ENCODE measurements around the gene TLR5. TPM values are rescaled to one million over a fixed set of nuclear protein-coding genes. Genes with fewer than 3 reads are reported as not detected.

TLR5 gene
- total RNA-seq, 5 donors from 2014 or later (not counting 1 experiment from before 2014, with no cell fraction given): 2.5 to 8.1 (median 3.8) TPM

- H3K4me3 Mint-ChIP-seq: peak overlapping the region in 2 of 3 donors; percentile 10 to 76
- ChIA-PET CTCF (interaction anchor here (0.6 to 1.2 kb wide), 3 partner anchors 15 to 323 kb away, joined by 3 to 7 read pairs (median 4); no protein-coding TSS in a partner anchor), POLR2A (interaction anchor here in 1 of 2 donors (0.6 kb wide), 1 partner anchor 209 kb away, joined by 3 read pairs; no protein-coding TSS in a partner anchor)
- Histone ChIP-seq H3K27me3 (replicated peaks in 1 of 2; ENCODE audit: control insufficient read depth in 2 of 2, extremely low read depth in 1 of 2, insufficient read depth in 2 of 2, low read length in 1 of 2) (no peaks in the 10 kb centered on the region), H3K9me3 (no peaks in the 10 kb centered on the region), H3K4me3 (ENCODE audit: control insufficient read depth in 1 of 2, extremely low read depth in 1 of 2, low read length in 1 of 2) (no peak overlapping the region), H3K4me1 (ENCODE audit: control insufficient read depth in 1 of 2, extremely low read depth in 1 of 2, insufficient read depth in 2 of 2, low read length in 2 of 2) (peaks cover 16 to 28% of the 10 kb centered on the region in 2 experiments), H3K27ac (ENCODE audit: low read length) (no peak overlapping the region), H3K36me3 (ENCODE audit: control insufficient read depth in 2 of 2, extremely low read depth in 1 of 2, insufficient read depth in 1 of 2, low read length in 1 of 2) (peaks cover 0 to under 1% of the 10 kb centered on the region in 2 donors)
- H3K27ac Mint-ChIP-seq: peak overlapping the region; percentile 81 to 91
- H3K4me1 Mint-ChIP-seq: peaks cover 26 to 32% (median 30%) of the 10 kb centered on the region in 3 donors
- WGBS (ENCODE audit: insufficient coverage): 86% methylated on average over 5 of the region's 5 CpGs
- no peak for DNase-seq
- no peaks in the 10 kb centered on the region for H3K27me3 Mint-ChIP-seq
- peaks cover 0 to 9% (median 4%) of the 10 kb centered on the region in 3 donors for H3K9me3 Mint-ChIP-seq
- ATAC-seq (replicated peaks in 1 of 4): no peak
- no peaks in the 10 kb centered on the region for H3K36me3 Mint-ChIP-seq
Observed at GRCh38 chr1:223144914-223145313, 1.9 kb upstream of the TLR5 start.

DNA sequence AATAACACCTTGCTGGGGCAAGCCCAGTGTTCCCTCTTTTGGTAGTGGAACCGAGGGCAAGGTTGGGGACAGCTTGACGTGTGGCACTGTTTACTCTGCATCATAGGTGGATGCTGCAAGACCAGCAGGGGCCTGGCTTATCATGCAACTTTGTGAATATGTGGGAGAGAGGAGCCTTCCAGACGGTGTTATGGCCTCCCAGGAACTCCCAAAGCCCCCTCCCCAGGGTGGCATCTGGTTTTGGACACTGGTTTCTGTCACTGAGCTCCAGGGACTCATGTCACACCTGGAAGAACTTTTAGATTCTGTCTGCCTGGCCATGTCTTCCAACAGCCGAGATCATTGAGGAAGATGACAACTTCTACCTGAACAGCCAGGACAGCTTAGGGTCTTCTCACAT lies 1.4 kb upstream of the TLR5 start:
- Histone ChIP-seq H3K9me3 (no peaks in the 10 kb centered on the region), H3K36me3 (ENCODE audit: control insufficient read depth in 2 of 2, extremely low read depth in 1 of 2, insufficient read depth in 1 of 2, low read length in 1 of 2) (peaks cover 0 to 3% of the 10 kb centered on the region in 2 donors), H3K4me3 (ENCODE audit: control insufficient read depth in 1 of 2, extremely low read depth in 1 of 2, low read length in 1 of 2) (peak overlapping the region in 1 of 2 donors; percentile 7), H3K4me1 (ENCODE audit: control insufficient read depth in 1 of 2, extremely low read depth in 1 of 2, insufficient read depth in 2 of 2, low read length in 2 of 2) (peaks cover 16 to 28% of the 10 kb centered on the region in 2 experiments), H3K27me3 (replicated peaks in 1 of 2; ENCODE audit: control insufficient read depth in 2 of 2, extremely low read depth in 1 of 2, insufficient read depth in 2 of 2, low read length in 1 of 2) (no peaks in the 10 kb centered on the region), H3K27ac (ENCODE audit: low read length) (peak overlapping the region; percentile 36)
- H3K27ac Mint-ChIP-seq: peak overlapping the region; percentile 81 to 91
- H3K27me3 Mint-ChIP-seq: no peaks in the 10 kb centered on the region
- peaks cover 26 to 33% (median 30%) of the 10 kb centered on the region in 3 donors for H3K4me1 Mint-ChIP-seq
- DNase-seq: no peak
- ATAC-seq (replicated peaks in 1 of 4): no peak
- WGBS (ENCODE audit: insufficient coverage): 81% methylated on average over 3 of the region's 4 CpGs
- peaks cover 0 to 9% (median 4%) of the 10 kb centered on the region in 3 donors for H3K9me3 Mint-ChIP-seq
- ChIA-PET POLR2A (interaction anchor here in 1 of 2 donors (0.6 kb wide), 1 partner anchor 210 kb away, joined by 3 read pairs; no protein-coding TSS in a partner anchor), CTCF (interaction anchor here (0.6 to 2.7 kb wide), 7 partner anchors 11 to 323 kb away, joined by 3 to 38 read pairs (median 4); partner anchors contain the start of gene SUSD4 (in 1 of the 2))
- H3K4me3 Mint-ChIP-seq: peak overlapping the region in 2 of 3 donors; percentile 76 to 78
- no peaks in the 10 kb centered on the region for H3K36me3 Mint-ChIP-seq

DNA sequence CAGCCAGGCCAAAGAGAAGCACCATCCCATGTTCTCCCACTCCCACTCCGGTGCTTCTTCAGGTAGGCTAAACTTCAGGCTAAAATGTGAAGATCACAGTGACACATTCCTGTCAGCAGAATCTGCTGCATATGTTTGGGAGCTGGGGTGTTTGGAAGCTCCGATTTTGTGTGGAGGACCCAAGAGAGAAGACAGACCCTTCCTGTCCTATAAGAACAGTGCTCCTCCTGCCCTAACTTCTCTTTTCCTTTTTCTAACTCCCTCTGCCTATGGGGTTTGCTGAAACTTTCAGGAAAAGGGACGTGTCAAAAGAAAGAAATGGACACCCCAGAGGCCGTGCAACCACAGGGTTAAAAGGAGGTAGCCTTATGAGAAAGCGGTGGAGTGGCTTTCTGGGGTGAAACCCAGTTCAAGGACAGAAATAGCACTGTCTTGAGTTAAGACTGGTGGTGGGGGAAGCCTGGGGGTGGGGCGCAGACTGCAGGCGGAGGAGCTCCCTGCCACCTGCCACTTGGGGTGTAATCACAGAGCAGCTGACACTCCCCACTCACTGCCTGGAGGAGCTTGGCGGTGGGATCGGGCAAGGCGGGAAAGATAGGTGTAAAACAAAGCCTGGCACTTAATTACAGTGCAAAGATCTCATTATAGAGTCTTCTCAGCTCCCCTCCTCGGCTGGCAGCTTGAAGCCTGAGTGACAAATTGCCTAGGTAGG lies 645 bp upstream of the TLR5 start:
- Histone ChIP-seq H3K36me3 (ENCODE audit: control insufficient read depth in 2 of 2, extremely low read depth in 1 of 2, insufficient read depth in 1 of 2, low read length in 1 of 2) (peaks cover 0 to 3% of the 10 kb centered on the region in 2 donors), H3K4me3 (ENCODE audit: control insufficient read depth in 1 of 2, extremely low read depth in 1 of 2, low read length in 1 of 2) (peak overlapping the region; percentile 20 to 56), H3K9me3 (no peaks in the 10 kb centered on the region), H3K27me3 (replicated peaks in 1 of 2; ENCODE audit: control insufficient read depth in 2 of 2, extremely low read depth in 1 of 2, insufficient read depth in 2 of 2, low read length in 1 of 2) (no peaks in the 10 kb centered on the region), H3K4me1 (ENCODE audit: control insufficient read depth in 1 of 2, extremely low read depth in 1 of 2, insufficient read depth in 2 of 2, low read length in 2 of 2) (peaks cover 16 to 28% of the 10 kb centered on the region in 2 experiments), H3K27ac (ENCODE audit: low read length) (peak overlapping the region; percentile 36)
- H3K27ac Mint-ChIP-seq: peak overlapping the region; percentile 81 to 91
- H3K27me3 Mint-ChIP-seq: no peaks in the 10 kb centered on the region
- peaks cover 6% of the 10 kb centered on the region for H3K36me3 Mint-ChIP-seq
- CTCF ChIA-PET: interaction anchor here (0.6 to 2.7 kb wide), 10 partner anchors 10 to 1100 kb away, joined by 3 to 38 read pairs (median 4); partner anchors contain the start of gene SUSD4 (in 1 of the 2)
- WGBS (ENCODE audit: insufficient coverage): 24% methylated on average over 2 of the region's 11 CpGs
- H3K9me3 Mint-ChIP-seq: peaks cover 0 to 9% (median 4%) of the 10 kb centered on the region in 3 donors
- peak overlapping the region; percentile 73 to 78 (median 76) for H3K4me3 Mint-ChIP-seq
- H3K4me1 Mint-ChIP-seq: peaks cover 26 to 33% (median 30%) of the 10 kb centered on the region in 3 donors
- DNase-seq (peak in 33 of 35 experiments; percentile 7 to 61 (median 41)), ATAC-seq (replicated peaks in 1 of 4) (peak; percentile 23 to 47 (median 34))
- POLR2A ChIA-PET: interaction anchor here (0.5 to 0.6 kb wide), 2 partner anchors 217 to 412 kb away, joined by 3 read pairs; no protein-coding TSS in a partner anchor

- DNase-seq: no peak
- Mint-ChIP-seq H3K27ac (peak overlapping the region; percentile 15 to 68), H3K4me1 (peaks cover 26 to 37% (median 30%) of the 10 kb centered on the region in 3 donors), H3K27me3 (no peaks in the 10 kb centered on the region), H3K9me3 (peaks cover 0 to 4% (median 0%) of the 10 kb centered on the region in 3 donors), H3K4me3 (peak overlapping the region; percentile 73 to 78 (median 76)), H3K36me3 (peaks cover 6% of the 10 kb centered on the region)
- 93% methylated on average over 10 of the region's 11 CpGs for WGBS (ENCODE audit: insufficient coverage)
- Histone ChIP-seq H3K27me3 (replicated peaks in 1 of 2; ENCODE audit: control insufficient read depth in 2 of 2, extremely low read depth in 1 of 2, insufficient read depth in 2 of 2, low read length in 1 of 2) (no peaks in the 10 kb centered on the region), H3K36me3 (ENCODE audit: control insufficient read depth in 2 of 2, extremely low read depth in 1 of 2, insufficient read depth in 1 of 2, low read length in 1 of 2) (peaks cover 0 to 3% of the 10 kb centered on the region in 2 donors), H3K4me1 (ENCODE audit: control insufficient read depth in 1 of 2, extremely low read depth in 1 of 2, insufficient read depth in 2 of 2, low read length in 2 of 2) (peaks cover 16 to 28% of the 10 kb centered on the region in 2 experiments), H3K9me3 (no peaks in the 10 kb centered on the region), H3K4me3 (ENCODE audit: control insufficient read depth in 1 of 2, extremely low read depth in 1 of 2, low read length in 1 of 2) (peak overlapping the region in 1 of 2 donors; percentile 56), H3K27ac (ENCODE audit: low read length) (no peak overlapping the region)
- ChIA-PET POLR2A (interaction anchor here in 1 of 2 donors (0.6 kb wide), 1 partner anchor 20 kb away, joined by 3 read pairs; no protein-coding TSS in a partner anchor), CTCF (interaction anchor here (0.5 to 2.7 kb wide), 5 partner anchors 8 to 1440 kb away, joined by 3 to 38 read pairs (median 4); no protein-coding TSS in a partner anchor)
- ATAC-seq (replicated peaks in 1 of 4): no peak
Observed at GRCh38 chr1:223142269-223142668, 779 bp downstream of the TLR5 start.

DNA sequence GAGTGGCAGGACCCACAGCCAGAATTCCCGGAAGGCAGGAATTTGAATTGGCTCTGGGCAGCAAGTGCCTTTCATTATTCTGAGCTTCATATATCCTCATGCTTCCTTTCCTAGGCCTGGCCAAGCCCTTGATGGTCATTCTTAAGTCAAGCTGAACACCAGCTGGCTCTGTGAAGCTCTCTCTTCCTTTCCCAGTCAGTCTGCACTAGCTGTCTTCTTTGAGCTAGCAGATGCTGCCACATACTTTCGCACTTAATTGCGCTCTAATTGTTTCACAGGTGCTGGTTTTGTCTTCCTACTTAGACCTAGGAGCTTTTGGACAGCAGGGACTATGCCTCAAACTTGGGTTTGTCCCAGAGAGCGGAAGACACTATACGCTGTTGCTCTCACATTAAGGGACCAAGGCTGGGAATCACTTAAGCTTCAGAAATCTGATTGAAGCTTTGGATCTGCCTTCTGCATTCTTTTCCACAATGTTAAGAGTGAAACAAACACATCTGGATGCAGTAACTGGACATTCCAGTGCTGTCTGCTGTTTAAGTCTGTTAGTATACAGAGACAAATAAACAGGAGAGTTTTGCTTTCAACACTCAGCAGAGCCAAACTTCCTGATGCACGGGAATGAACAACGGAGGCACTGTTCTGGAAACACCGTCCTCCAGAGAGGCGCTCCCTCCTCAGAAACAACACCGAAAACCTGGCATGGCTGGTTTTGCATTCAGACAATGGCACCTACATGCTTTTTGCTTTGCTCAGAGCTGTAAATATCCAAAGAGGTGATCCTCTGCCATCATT lies 2.2 kb downstream of the TLR5 start:
- ChIA-PET CTCF (interaction anchor here (0.5 to 1.6 kb wide), 4 partner anchors 9 to 196 kb away, joined by 3 to 5 read pairs (median 4); no protein-coding TSS in a partner anchor), POLR2A (interaction anchor here in 1 of 2 donors (0.6 kb wide), 1 partner anchor 17 kb away, joined by 3 read pairs; no protein-coding TSS in a partner anchor)
- Mint-ChIP-seq H3K4me1 (peaks cover 26 to 39% (median 29%) of the 10 kb centered on the region in 3 donors), H3K4me3 (no peak overlapping the region), H3K27me3 (no peaks in the 10 kb centered on the region), H3K36me3 (peaks cover 6% of the 10 kb centered on the region), H3K27ac (no peak overlapping the region), H3K9me3 (no peaks in the 10 kb centered on the region)
- Histone ChIP-seq H3K27ac (ENCODE audit: low read length) (no peak overlapping the region), H3K9me3 (no peaks in the 10 kb centered on the region), H3K27me3 (replicated peaks in 1 of 2; ENCODE audit: control insufficient read depth in 2 of 2, extremely low read depth in 1 of 2, insufficient read depth in 2 of 2, low read length in 1 of 2) (no peaks in the 10 kb centered on the region), H3K4me3 (ENCODE audit: control insufficient read depth in 1 of 2, extremely low read depth in 1 of 2, low read length in 1 of 2) (no peak overlapping the region), H3K4me1 (ENCODE audit: control insufficient read depth in 1 of 2, extremely low read depth in 1 of 2, insufficient read depth in 2 of 2, low read length in 2 of 2) (peaks cover 16 to 28% of the 10 kb centered on the region in 2 experiments), H3K36me3 (ENCODE audit: control insufficient read depth in 2 of 2, extremely low read depth in 1 of 2, insufficient read depth in 1 of 2, low read length in 1 of 2) (peaks cover 0 to 3% of the 10 kb centered on the region in 2 donors)
- DNase-seq (no peak), ATAC-seq (replicated peaks in 1 of 4) (no peak)
- 100% methylated on average over 7 of the region's 10 CpGs for WGBS (ENCODE audit: insufficient coverage)
